ENCODE results near the gene CHCHD6.

GRCh38 chr3:126927846-126928245 lies 223.8 kb downstream of the CHCHD6 start:
- TF ChIP-seq ESRRA (CRISPR knock-in tag; IDR thresholded peaks at IDR 0.05; ENCODE audit: borderline replicate concordance) (no peak), ARID4B (CRISPR knock-in tag; IDR thresholded peaks at IDR 0.05; ENCODE audit: borderline replicate concordance) (no peak), MAX (CRISPR knock-in tag; IDR thresholded peaks at IDR 0.05) (no peak)

Data from WTC11 (cell line).